IPS-15b (cell line): ENCODE results near the gene FBXO34.
"Not testable (repeated sequence)": the region's sequence is repeated elsewhere in the genome, so short reads cannot be mapped to it uniquely, and the experiment has no call there.

Source experiments
- H3K27me3 ChIP-seq: one replicate; pipeline ENCODE4 v1.6.1; 2013; ENCODE audit warnings: low read length; ENCODE audit not compliant: control insufficient read depth, insufficient read depth
- H3K36me3 ChIP-seq: one replicate; pipeline ENCODE4 v1.6.1; 2013; ENCODE audit warnings: low read length; ENCODE audit not compliant: control insufficient read depth, insufficient read depth
- H3K4me1 ChIP-seq: one replicate; pipeline ENCODE4 v1.6.1; 2013; ENCODE audit warnings: mild to moderate bottlenecking, low read length; ENCODE audit not compliant: control insufficient read depth, insufficient read depth
- H3K4me3 ChIP-seq: one replicate; pipeline ENCODE4 v1.5.1; 2013; ENCODE audit warnings: low read depth, low read length
- H3K9ac ChIP-seq: one replicate; pipeline ENCODE4 v1.6.1; 2013; ENCODE audit warnings: low read depth, mild to moderate bottlenecking, low read length
- H3K9me3 ChIP-seq: one replicate; pipeline ENCODE4 v1.6.1; 2013; ENCODE audit warnings: mild to moderate bottlenecking, low read length; ENCODE audit not compliant: control insufficient read depth, insufficient read depth

Gene FBXO34

DNA sequence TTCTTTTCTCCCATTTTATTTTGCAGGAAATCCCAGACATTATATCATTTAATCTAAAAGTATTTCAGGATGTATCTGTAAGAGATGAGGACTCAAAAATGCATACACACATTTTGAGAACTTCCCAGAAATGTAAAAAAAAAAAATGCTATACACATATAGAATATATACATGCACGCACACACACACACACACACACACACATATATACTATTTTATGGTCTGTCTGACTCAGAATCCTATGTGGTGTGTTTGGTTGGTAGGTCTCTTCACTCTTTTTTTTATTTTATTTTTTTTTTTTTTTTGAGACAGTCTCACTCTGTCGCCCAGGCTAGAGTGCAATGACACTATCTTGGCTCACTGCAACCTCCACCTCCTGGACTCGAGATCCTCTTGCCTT is 65.5 kb downstream of the FBXO34 start:
- Histone ChIP-seq H3K36me3 (no peaks in the 10 kb centered on the region), H3K4me1 (peaks cover 6% of the 10 kb centered on the region), H3K9ac (no peak overlapping the region), H3K27me3 (no peaks in the 10 kb centered on the region), H3K9me3 (no peaks in the 10 kb centered on the region), H3K4me3 (no peak overlapping the region)

DNA sequence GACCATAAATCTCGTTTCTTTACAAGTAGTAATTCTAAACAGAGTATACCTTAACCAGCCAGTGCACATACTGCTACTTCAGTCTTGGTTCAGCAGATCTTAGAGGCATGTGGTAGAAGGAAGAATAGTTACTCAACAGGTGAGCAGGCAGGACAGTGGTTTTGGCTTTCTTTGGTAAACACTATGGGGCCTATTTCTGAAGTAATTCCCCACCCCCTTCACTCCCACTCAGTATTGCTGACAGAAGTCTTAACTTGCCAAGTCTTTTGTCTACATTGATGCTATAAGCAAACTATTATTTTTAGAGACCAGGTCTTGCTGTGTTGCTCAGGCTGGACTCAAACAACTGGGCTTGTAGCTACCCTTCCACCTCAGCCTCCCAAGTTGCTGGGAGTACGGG is 68.5 kb downstream of the FBXO34 start:
- H3K36me3 ChIP-seq: no peaks in the 10 kb centered on the region
- no peak overlapping the region for H3K4me3 ChIP-seq
- H3K4me1 ChIP-seq: peaks cover 6% of the 10 kb centered on the region
- no peak overlapping the region for H3K9ac ChIP-seq
- H3K27me3 ChIP-seq: no peaks in the 10 kb centered on the region
- no peaks in the 10 kb centered on the region for H3K9me3 ChIP-seq

DNA sequence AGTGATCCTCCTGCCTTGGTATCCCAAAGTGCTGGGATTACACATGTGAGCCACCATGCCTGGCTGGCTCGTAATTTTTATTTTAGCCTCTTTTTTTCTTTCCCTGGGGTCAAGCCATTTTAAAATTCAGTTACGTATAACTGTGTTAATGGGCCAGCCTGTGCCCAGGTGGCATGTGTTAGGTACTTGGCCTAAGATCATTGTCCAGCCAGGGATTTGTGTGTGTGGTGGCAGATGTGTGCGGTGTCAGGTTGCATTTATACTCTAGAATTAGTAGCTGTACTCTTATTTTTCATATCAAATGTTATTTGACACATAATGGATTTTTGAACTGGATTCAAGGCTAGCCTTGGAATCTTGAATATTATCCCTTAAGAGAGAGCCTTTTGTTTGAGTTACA is 69.3 kb downstream of the FBXO34 start:
- no peaks in the 10 kb centered on the region for H3K36me3 ChIP-seq
- no peaks in the 10 kb centered on the region for H3K9me3 ChIP-seq
- peaks cover 6% of the 10 kb centered on the region for H3K4me1 ChIP-seq
- H3K4me3 ChIP-seq: no peak overlapping the region
- no peaks in the 10 kb centered on the region for H3K27me3 ChIP-seq
- H3K9ac ChIP-seq: no peak overlapping the region

DNA sequence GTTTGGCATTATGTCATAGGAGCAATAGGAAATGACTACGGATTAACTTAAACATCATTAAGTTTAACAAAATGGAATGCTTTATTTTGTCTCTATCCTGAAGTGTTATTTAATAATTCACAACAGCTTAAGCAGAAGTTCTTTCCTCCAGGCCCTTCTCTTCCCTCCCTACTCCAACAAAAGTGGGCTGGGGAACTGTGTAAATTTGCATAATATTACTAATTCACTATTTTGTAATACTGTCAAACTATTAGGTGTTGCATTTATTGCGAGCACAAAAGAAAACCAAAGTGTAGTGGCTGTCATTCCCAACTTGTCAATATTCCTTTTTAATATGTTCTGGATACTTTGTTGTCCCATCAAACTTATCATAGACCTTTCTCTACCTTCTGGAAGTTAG is 70.6 kb downstream of the FBXO34 start:
- H3K36me3 ChIP-seq: no peaks in the 10 kb centered on the region
- no peak overlapping the region for H3K9ac ChIP-seq
- H3K27me3 ChIP-seq: no peaks in the 10 kb centered on the region
- H3K4me1 ChIP-seq: peaks cover 6% of the 10 kb centered on the region
- H3K9me3 ChIP-seq: no peaks in the 10 kb centered on the region
- no peak overlapping the region for H3K4me3 ChIP-seq

DNA sequence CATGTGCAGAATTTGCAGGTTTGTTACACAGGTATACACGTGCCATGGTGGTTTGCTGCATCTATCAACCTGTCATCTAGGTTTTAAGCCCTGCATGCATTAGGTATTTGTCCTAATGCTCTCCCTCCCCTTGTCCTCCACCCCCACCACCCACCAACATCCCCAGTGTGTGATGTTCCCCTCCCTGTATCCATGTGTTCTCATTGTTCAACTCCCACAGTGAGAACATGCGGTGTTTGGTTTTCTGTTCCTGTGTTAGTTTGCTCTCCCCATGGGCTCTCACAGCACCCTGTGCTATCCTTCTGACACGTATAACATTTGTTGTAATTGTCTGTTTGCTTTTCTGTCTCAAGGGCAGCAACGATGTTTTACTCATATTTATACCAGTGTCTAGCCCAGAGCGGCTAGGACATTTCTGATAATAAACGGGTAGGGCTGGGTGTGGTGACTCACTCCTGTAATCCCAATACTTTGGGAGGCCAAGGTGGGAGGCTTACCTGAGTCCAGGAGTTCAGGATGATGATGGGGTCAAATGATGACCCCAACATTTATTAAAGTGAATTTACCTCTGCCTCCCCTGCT is 73.5 kb downstream of the FBXO34 start:
- not testable (repeated sequence) for H3K4me3 ChIP-seq, H3K9me3 ChIP-seq, H3K36me3 ChIP-seq, H3K27me3 ChIP-seq, H3K4me1 ChIP-seq, H3K9ac ChIP-seq

DNA sequence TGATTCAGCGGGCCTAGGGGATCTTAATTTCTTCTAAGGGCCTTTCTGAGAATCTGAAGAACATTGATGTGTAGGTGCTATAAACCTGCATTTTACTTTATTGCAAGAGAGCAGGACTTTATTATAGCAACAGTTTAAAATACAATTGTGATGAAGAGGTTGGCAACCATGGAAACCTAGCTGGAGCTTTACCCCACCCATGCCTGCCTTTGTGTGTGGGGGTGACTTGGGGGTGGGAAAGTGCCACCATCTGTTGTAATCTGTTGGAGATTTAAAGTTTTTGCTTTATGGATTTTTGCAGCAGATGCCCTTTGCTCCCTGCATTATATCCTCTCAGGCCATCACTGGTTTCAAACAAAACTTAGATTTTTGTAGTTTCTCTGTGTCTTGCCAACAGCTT is 75.8 kb downstream of the FBXO34 start:
- no peak overlapping the region for H3K4me3 ChIP-seq
- H3K36me3 ChIP-seq: peaks cover 11% of the 10 kb centered on the region
- no peaks in the 10 kb centered on the region for H3K27me3 ChIP-seq
- H3K4me1 ChIP-seq: peaks cover 2% of the 10 kb centered on the region
- H3K9me3 ChIP-seq: no peaks in the 10 kb centered on the region
- no peak overlapping the region for H3K9ac ChIP-seq

DNA sequence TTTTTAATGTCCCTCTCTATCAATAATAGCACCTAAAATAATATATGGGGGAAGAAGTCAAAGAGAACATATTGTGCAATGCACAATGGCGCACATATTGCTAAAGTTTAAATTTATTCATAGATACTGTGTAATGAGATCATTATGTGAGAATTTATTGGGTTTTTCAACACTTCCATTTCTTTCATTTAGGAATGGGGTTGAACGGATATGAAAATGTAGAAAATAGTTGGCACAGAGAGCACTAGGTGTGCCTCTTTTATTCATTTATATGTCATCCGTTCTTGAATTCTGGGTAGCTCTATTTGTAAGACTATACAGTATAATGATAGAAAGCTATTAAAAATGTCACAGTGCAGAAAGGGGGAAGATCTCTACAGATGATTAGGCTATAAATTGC is 76.5 kb downstream of the FBXO34 start:
- Histone ChIP-seq H3K4me3 (no peak overlapping the region), H3K36me3 (peaks cover 11% of the 10 kb centered on the region), H3K9me3 (no peaks in the 10 kb centered on the region), H3K4me1 (peaks cover 2% of the 10 kb centered on the region), H3K9ac (no peak overlapping the region), H3K27me3 (no peaks in the 10 kb centered on the region)

DNA sequence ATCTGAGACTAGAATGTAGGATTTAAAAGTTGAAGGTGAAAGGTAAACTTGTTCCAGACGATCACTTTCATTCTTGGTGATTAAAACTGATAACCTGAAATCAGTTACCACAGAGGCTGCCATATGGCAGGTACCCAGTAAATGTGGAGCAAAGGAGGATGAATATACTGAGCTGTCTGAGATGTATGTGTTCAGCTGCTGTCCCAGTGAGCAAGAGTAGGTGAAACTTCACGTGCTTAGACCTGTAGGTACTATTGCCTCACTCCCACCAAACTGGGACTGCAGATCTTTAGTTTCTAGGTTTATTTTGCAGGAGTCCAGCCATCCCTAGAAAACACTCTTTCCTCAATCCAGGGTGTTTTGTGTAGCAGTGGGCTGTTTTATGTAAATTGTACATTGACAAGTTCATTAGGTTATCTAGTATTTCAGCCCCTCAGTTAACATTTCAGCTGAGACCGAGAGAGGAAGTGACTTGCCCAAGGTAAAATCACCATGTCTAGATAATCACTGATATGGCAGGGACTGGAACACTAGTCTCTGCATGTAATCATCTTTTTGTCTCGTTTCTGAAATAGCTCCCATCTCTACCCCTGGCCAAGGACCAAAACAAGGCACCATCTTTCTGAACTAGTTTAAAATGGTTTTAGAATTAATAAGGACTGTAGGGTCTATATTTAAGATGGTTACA is 77.7 kb downstream of the FBXO34 start:
- peaks cover 11% of the 10 kb centered on the region for H3K36me3 ChIP-seq
- no peaks in the 10 kb centered on the region for H3K27me3 ChIP-seq
- H3K9ac ChIP-seq: no peak overlapping the region
- peaks cover 2% of the 10 kb centered on the region for H3K4me1 ChIP-seq
- H3K9me3 ChIP-seq: no peaks in the 10 kb centered on the region
- no peak overlapping the region for H3K4me3 ChIP-seq

DNA sequence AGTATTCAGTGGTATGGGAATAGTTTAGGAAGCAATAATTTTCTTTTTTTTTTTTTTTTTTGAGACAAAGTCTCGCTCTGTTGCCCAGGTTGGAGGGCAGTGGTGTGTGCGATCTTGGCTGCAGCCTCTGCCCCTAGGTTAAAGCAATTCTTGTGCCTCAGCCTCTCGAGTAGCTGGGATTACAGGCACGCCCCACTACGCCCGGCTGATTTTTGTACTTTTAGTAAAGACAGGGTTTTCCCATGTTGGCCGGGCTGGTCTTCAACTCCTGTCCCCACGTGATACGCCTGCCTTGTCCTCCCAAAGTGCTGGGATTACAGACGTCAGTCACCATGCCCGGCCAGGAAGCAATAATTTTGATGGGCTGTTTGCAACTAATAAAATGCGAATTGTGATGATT is 78.3 kb downstream of the FBXO34 start:
- H3K9ac ChIP-seq: no peak overlapping the region
- peaks cover 11% of the 10 kb centered on the region for H3K36me3 ChIP-seq
- H3K27me3 ChIP-seq: no peaks in the 10 kb centered on the region

DNA sequence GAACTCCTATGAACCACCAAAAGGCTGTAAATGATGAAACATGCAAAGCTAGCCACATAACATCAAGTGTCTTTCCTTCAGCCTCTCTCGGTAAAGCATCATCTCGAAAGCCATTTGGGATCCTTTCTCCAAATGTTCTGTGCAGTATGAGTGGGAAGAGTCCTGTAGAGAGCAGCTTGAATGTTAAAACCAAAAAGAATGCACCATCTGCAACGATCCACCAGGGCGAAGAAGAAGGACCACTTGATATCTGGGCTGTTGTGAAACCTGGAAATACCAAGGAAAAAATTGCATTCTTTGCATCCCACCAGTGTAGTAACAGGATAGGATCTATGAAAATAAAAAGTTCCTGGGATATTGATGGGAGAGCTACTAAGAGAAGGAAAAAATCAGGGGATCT is 79.2 kb downstream of the FBXO34 start:
- Histone ChIP-seq H3K36me3 (peaks cover 11% of the 10 kb centered on the region), H3K9me3 (no peaks in the 10 kb centered on the region), H3K27me3 (no peaks in the 10 kb centered on the region), H3K9ac (no peak overlapping the region), H3K4me3 (no peak overlapping the region), H3K4me1 (peaks cover 5% of the 10 kb centered on the region)

More for the DNA sequence above, 78.3 kb downstream of the FBXO34 start:
- H3K4me1 ChIP-seq: peaks cover 5% of the 10 kb centered on the region
- H3K9me3 ChIP-seq: no peaks in the 10 kb centered on the region
- no peak overlapping the region for H3K4me3 ChIP-seq

DNA sequence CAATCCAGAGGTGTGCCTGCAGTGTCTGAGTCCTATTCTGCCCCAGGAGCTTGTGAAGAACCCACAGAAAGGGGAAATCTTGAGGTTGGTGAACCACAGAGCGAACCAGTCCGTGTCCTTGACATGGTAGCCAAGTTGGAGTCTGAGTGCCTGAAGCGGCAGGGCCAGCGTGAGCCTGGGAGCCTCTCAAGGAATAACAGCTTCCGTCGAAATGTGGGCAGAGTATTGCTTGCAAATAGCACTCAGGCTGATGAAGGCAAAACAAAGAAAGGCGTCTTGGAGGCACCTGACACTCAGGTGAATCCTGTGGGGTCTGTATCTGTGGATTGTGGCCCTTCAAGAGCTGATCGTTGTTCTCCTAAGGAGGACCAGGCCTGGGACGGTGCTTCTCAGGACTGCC is 79.9 kb downstream of the FBXO34 start:
- Histone ChIP-seq H3K9me3 (no peaks in the 10 kb centered on the region), H3K27me3 (no peaks in the 10 kb centered on the region), H3K36me3 (peaks cover 11% of the 10 kb centered on the region)

DNA sequence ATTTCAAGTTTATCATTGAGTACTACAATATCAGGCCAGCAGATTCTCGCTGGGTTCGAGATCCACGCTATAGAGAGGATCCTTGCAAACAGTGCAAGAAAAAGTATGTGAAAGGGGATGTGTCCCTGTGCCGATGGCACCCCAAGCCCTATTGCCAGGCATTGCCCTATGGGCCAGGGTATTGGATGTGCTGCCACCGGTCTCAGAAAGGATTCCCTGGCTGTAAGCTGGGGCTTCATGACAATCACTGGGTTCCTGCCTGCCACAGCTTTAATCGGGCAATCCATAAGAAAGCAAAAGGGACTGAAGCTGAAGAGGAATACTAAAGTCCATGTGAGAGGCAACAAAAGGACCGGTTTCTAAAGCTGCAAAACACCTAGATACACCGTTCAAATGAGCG is 81.0 kb downstream of the FBXO34 start:
- Histone ChIP-seq H3K27me3 (no peaks in the 10 kb centered on the region), H3K36me3 (peaks cover 11% of the 10 kb centered on the region), H3K9me3 (no peaks in the 10 kb centered on the region), H3K4me1 (peaks cover 3% of the 10 kb centered on the region), H3K4me3 (no peak overlapping the region), H3K9ac (no peak overlapping the region)

More for the DNA sequence above, 79.9 kb downstream of the FBXO34 start:
- no peak overlapping the region for H3K4me3 ChIP-seq
- H3K4me1 ChIP-seq: peaks cover 5% of the 10 kb centered on the region
- no peak overlapping the region for H3K9ac ChIP-seq
